ENCODE data around the gene ENTPD1. TPM values are rescaled to one million over a fixed set of nuclear protein-coding genes. Genes with fewer than 3 reads are reported as not detected.
"Not testable (repeated sequence)": the region's sequence is repeated elsewhere in the genome, so short reads cannot be mapped to it uniquely, and the experiment has no call there.

ENTPD1 gene
- total RNA-seq, 1 donor from 2014 or later: 8.9 TPM

DNA sequence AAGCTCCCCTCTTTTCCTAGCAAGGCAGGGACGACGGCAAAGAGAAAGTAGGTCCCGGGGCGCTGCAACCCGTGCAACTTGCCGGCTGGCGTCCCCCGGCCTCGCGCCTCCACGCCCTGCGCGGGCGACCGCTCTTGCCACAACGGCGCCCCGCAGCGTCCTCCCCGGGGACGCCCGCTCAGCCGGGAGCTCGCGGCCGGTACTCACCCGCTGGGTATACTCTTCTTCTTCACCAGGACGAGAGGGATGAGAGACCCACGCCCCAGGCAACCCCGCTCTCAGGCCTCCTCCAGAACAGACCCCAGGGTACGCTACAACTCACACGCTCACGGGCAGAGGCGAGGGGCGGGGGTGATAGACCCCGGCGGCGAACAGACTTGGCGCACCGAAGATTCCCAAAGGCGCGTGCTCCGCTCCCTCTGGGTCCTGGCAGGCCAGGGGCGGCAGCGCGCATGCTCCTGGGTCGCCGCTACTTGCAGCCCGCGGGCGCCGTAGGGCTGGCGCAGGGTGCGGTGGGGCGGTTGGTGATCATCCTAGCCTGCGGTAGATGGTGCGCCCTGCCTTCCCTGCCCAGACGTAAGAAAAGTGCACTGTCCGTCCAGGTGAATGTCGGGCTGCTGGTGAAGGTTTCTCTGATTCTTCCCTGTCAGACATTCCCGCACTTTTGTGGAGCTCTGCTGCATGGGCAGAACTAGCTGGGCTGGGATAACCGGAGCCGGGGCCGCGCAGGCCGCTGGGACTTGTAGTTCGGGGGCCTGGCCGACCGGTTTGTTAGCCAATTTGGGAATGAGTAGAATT is 151.7 kb downstream of the ENTPD1 start, which contains the start of gene CC2D2B:
Gene CC2D2B (plus strand): TSS at position 520 of the 798 bp plus-strand sequence. CDS start 3,349 bp downstream, outside the sequence.
- Histone ChIP-seq H3K9ac (ENCODE audit: low read depth in 1 of 3, low read length in 3 of 3) (peak within 1 kb of the TSS; percentile 77 to 85 (median 77)), H3K27me3 (ENCODE audit: control insufficient read depth in 3 of 3, insufficient read depth in 3 of 3, low read length in 3 of 3) (no peaks in the 10 kb centered on the region), H3K4me1 (ENCODE audit: control insufficient read depth in 3 of 3, insufficient read depth in 3 of 3, low read length in 3 of 3) (peaks cover 0 to 4% (median 3%) of the 10 kb centered on the region in 3 donors), H3K4me3 (ENCODE audit: low read length in 3 of 3) (peak within 1 kb of the TSS; percentile 93 to 99 (median 94)), H3K36me3 (ENCODE audit: control insufficient read depth in 3 of 3, insufficient read depth in 3 of 3, low read length in 3 of 3) (peaks cover 0 to 14% (median 9%) of the 10 kb centered on the region in 3 donors), H3K9me3 (ENCODE audit: control insufficient read depth in 3 of 3, low read length in 3 of 3) (no peaks in the 10 kb centered on the region), H3K27ac (ENCODE audit: low read depth, low read length) (peak within 1 kb of the TSS; percentile 77)

DNA sequence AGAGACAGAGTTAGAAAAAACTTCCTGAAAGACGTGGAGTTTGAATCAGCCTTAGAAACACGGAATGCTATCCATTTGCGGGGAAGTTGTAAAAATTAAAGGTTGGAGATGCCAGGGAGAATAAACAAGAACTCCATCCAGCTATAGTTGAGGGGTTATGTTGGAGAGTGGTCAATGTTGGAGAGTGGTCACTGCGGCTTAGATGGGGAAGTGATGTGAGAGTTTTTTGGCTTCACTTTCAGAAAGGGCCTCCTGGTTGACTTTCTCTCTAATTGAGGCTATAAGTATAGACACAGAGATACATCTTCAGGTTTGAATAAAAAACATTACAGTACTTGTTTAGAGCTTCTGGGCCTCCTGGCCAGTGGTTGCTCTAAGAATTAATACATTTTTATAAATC is 152.5 kb downstream of the ENTPD1 start:
- Histone ChIP-seq H3K27me3 (ENCODE audit: control insufficient read depth in 3 of 3, insufficient read depth in 3 of 3, low read length in 3 of 3) (no peaks in the 10 kb centered on the region), H3K9me3 (ENCODE audit: control insufficient read depth in 3 of 3, low read length in 3 of 3) (no peaks in the 10 kb centered on the region), H3K4me3 (ENCODE audit: low read length in 3 of 3) (peak overlapping the region in 2 of 3 donors; percentile 93 to 99), H3K4me1 (ENCODE audit: control insufficient read depth in 3 of 3, insufficient read depth in 3 of 3, low read length in 3 of 3) (peaks cover 0 to 4% (median 3%) of the 10 kb centered on the region in 3 donors), H3K27ac (ENCODE audit: low read depth, low read length) (no peak overlapping the region), H3K36me3 (ENCODE audit: control insufficient read depth in 3 of 3, insufficient read depth in 3 of 3, low read length in 3 of 3) (peaks cover 0 to 7% (median under 1%) of the 10 kb centered on the region in 3 donors), H3K9ac (ENCODE audit: low read depth in 1 of 3, low read length in 3 of 3) (no peak overlapping the region)

DNA sequence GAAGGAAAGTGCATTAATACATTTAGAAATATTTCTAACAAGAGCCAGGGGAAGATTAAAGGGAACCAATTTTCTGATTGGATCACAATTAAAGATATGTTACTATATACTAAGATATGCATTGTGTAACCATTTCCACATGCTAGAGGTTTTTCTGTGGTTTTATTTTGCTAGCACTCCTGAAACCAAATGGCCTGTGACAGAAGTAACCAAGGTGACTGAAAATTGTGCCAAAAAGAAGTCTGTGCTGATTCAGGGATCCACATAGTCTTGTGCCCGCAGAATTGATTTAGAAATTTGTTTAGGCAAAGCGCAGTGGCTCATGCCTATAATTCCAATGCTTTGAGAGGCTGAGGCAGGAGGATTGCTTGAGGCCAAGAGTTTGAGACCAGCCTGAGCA is 153.6 kb downstream of the ENTPD1 start:
- Histone ChIP-seq H3K27ac (ENCODE audit: low read depth, low read length) (no peak overlapping the region), H3K9me3 (ENCODE audit: control insufficient read depth in 3 of 3, low read length in 3 of 3) (no peaks in the 10 kb centered on the region), H3K27me3 (ENCODE audit: control insufficient read depth in 3 of 3, insufficient read depth in 3 of 3, low read length in 3 of 3) (no peaks in the 10 kb centered on the region), H3K4me3 (ENCODE audit: low read length in 3 of 3) (no peak overlapping the region), H3K4me1 (ENCODE audit: control insufficient read depth in 3 of 3, insufficient read depth in 3 of 3, low read length in 3 of 3) (peaks cover 0 to 4% (median 3%) of the 10 kb centered on the region in 3 donors), H3K36me3 (ENCODE audit: control insufficient read depth in 3 of 3, insufficient read depth in 3 of 3, low read length in 3 of 3) (no peaks in the 10 kb centered on the region), H3K9ac (ENCODE audit: low read depth in 1 of 3, low read length in 3 of 3) (no peak overlapping the region)

DNA sequence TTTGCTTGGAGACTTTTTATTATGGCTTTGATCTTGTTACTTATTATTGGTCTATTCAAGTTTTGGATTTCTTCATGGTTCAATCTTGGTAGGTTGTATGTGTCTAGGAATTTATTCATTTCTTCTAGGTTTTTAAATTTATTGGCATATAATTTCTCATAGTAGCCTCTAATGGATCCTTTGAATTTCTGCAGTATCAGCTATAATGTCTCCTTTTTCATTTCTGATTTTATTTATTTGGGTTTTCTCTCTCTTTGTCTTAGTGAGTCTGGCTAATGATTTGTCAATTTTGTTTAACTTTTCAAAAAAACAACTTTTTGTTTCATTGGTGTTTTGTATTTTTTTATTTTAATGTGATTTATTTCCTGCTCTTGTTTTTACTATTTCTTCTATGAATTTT is 160.1 kb downstream of the ENTPD1 start:
- H3K27ac ChIP-seq (ENCODE audit: low read depth, low read length); H3K4me1 ChIP-seq (ENCODE audit: control insufficient read depth in 3 of 3, insufficient read depth in 3 of 3, low read length in 3 of 3); H3K27me3 ChIP-seq (ENCODE audit: control insufficient read depth in 3 of 3, insufficient read depth in 3 of 3, low read length in 3 of 3); H3K4me3 ChIP-seq (ENCODE audit: low read length in 3 of 3); H3K36me3 ChIP-seq (ENCODE audit: control insufficient read depth in 3 of 3, insufficient read depth in 3 of 3, low read length in 3 of 3); H3K9me3 ChIP-seq (ENCODE audit: control insufficient read depth in 3 of 3, low read length in 3 of 3); H3K9ac ChIP-seq (ENCODE audit: low read depth in 1 of 3, low read length in 3 of 3): not testable (repeated sequence)

Other genes starting within 250 kb of the ENTPD1 start
- 66.8 TPM for gene SORBS1, start 194.8 kb upstream of the ENTPD1 start, total RNA-seq
- 64.2 TPM for gene ALDH18A1, start 99.5 kb upstream of the ENTPD1 start, total RNA-seq
- 16.7 TPM for gene TCTN3, start 62.2 kb upstream of the ENTPD1 start, total RNA-seq
- gene CC2D2B, start 151.8 kb downstream of the ENTPD1 start, total RNA-seq: 1.6 TPM